COR-L47 (cell line): ENCODE data around the gene ZBTB5.
A peak's percentile ranks its signal among the peaks of the same experiment; 100 is the strongest.
"Not testable (repeated sequence)": the region's sequence is repeated elsewhere in the genome, so short reads cannot be mapped to it uniquely, and the experiment has no call there.

Experiments used
- DNase-seq: peaks from one replicate; lab custom pipeline; 2025; lab: John Stamatoyannopoulos, UW

The ZBTB5 gene

GRCh38 chr9:37452611-37453010 lies 12.6 kb downstream of the ZBTB5 start:
- no peak for DNase-seq

GRCh38 chr9:37451628-37452027 lies 13.6 kb downstream of the ZBTB5 start:
- DNase-seq: no peak

- no peak for DNase-seq
Observed at GRCh38 chr9:37449862-37450632, 15.2 kb downstream of the ZBTB5 start.

- no peak for DNase-seq
Observed at GRCh38 chr9:37447111-37447510, 18.1 kb downstream of the ZBTB5 start.

- peak; percentile 50 for DNase-seq
Observed at GRCh38 chr9:37446401-37446800, 18.8 kb downstream of the ZBTB5 start.

GRCh38 chr9:37445832-37446231 lies 19.4 kb downstream of the ZBTB5 start:
- DNase-seq: no peak

- no peak for DNase-seq
Observed at GRCh38 chr9:37444890-37445289, 20.4 kb downstream of the ZBTB5 start.

GRCh38 chr9:37443566-37443965 lies 21.7 kb downstream of the ZBTB5 start:
- no peak for DNase-seq

- no peak for DNase-seq
Observed at GRCh38 chr9:37442556-37442955, 22.7 kb downstream of the ZBTB5 start.

GRCh38 chr9:37441776-37442370 lies 23.4 kb downstream of the ZBTB5 start:
- no peak for DNase-seq

- DNase-seq: no peak
Observed at GRCh38 chr9:37438359-37438758, 26.9 kb downstream of the ZBTB5 start.

GRCh38 chr9:37437621-37438020 lies 27.6 kb downstream of the ZBTB5 start:
- no peak for DNase-seq

GRCh38 chr9:37437010-37437409 lies 28.2 kb downstream of the ZBTB5 start:
- DNase-seq: no peak

- no peak for DNase-seq
Observed at GRCh38 chr9:37436540-37436939, 28.7 kb downstream of the ZBTB5 start.

- no peak for DNase-seq
Observed at GRCh38 chr9:37433867-37434371, 31.3 kb downstream of the ZBTB5 start.

GRCh38 chr9:37432020-37432419 lies 33.2 kb downstream of the ZBTB5 start:
- no peak for DNase-seq

- DNase-seq: peak; percentile 22
Observed at GRCh38 chr9:37430841-37431597, 34.2 kb downstream of the ZBTB5 start.

- no peak for DNase-seq
Observed at GRCh38 chr9:37429441-37430285, 35.6 kb downstream of the ZBTB5 start.

GRCh38 chr9:37428345-37428744 lies 36.9 kb downstream of the ZBTB5 start:
- DNase-seq: no peak

- no peak for DNase-seq
Observed at GRCh38 chr9:37426846-37427245, 38.4 kb downstream of the ZBTB5 start.

- not testable (repeated sequence) for DNase-seq
Observed at GRCh38 chr9:37426431-37426830, 38.8 kb downstream of the ZBTB5 start.

GRCh38 chr9:37425298-37425752 lies 39.9 kb downstream of the ZBTB5 start:
- peak; percentile 17 for DNase-seq
